H9 (cell line): ENCODE results near the gene MYT1. TPM values are rescaled to one million over a fixed set of nuclear protein-coding genes. Genes with fewer than 3 reads are reported as not detected.

Experiments
- DNase-seq: peaks from one replicate; pipeline ENCODE4 v3.0.0-alpha.2; 2017
- H2AFZ ChIP-seq: one replicate; pipeline ENCODE4 v1.6.1; 2013; ENCODE audit warnings: mild to moderate bottlenecking, low read length, control low read depth, moderate library complexity
- H2AK5ac ChIP-seq: 2 replicates; pipeline ENCODE4 v1.6.1; 2013; ENCODE audit warnings: low read length, control low read depth, mixed read lengths; ENCODE audit not compliant: insufficient read length
- H2BK120ac ChIP-seq: one replicate; pipeline ENCODE4 v1.6.1; 2013; ENCODE audit warnings: low read depth, mild to moderate bottlenecking, low read length, control low read depth, inconsistent platforms; ENCODE audit not compliant: poor library complexity, severe bottlenecking
- H2BK12ac ChIP-seq: 2 replicates; pipeline ENCODE4 v1.6.1; 2013; ENCODE audit warnings: low read length, control low read depth, mixed read lengths, low read depth; ENCODE audit not compliant: insufficient read length
- H2BK15ac ChIP-seq: 2 replicates; pipeline ENCODE4 v1.6.1; 2013; ENCODE audit warnings: low read depth, low read length, control low read depth
- H2BK20ac ChIP-seq: one replicate; pipeline ENCODE4 v1.6.1; 2013; ENCODE audit warnings: low read depth, mild to moderate bottlenecking, low read length, control low read depth, inconsistent platforms; ENCODE audit not compliant: poor library complexity, severe bottlenecking
- H2BK5ac ChIP-seq: 2 replicates; pipeline ENCODE4 v1.6.1; 2013; ENCODE audit warnings: low read length, control low read depth, mixed read lengths; ENCODE audit not compliant: insufficient read length
- H3K14ac ChIP-seq: 2 replicates; pipeline ENCODE4 v1.6.1; 2013; ENCODE audit warnings: low read length, control low read depth; ENCODE audit not compliant: insufficient read depth
- H3K18ac ChIP-seq: 2 replicates; pipeline ENCODE4 v1.6.1; 2013; ENCODE audit warnings: low read depth, mild to moderate bottlenecking, mixed read lengths, low read length, control low read depth; ENCODE audit not compliant: insufficient read length
- H3K23ac ChIP-seq: 2 replicates; pipeline ENCODE4 v1.6.1; 2013; ENCODE audit warnings: low read length, control low read depth, mixed read lengths, low read depth; ENCODE audit not compliant: insufficient read length
- H3K23me2 ChIP-seq: 2 replicates; pipeline ENCODE4 v1.6.1; 2013; ENCODE audit warnings: low read depth, mild to moderate bottlenecking, mixed read lengths, low read length, control low read depth; ENCODE audit not compliant: insufficient read length, poor library complexity, severe bottlenecking
- H3K27ac ChIP-seq: 2 replicates; pipeline ENCODE4 v1.5.1; 2013; ENCODE audit warnings: low read length, control low read depth, mixed read lengths, low read depth; ENCODE audit not compliant: insufficient read length
- H3K27me3 ChIP-seq: 2 replicates; pipeline ENCODE4 v1.6.1; 2013; ENCODE audit warnings: low read length, control low read depth, inconsistent platforms; ENCODE audit not compliant: insufficient read depth
- H3K4ac ChIP-seq: 2 replicates; pipeline ENCODE4 v1.6.1; 2013; ENCODE audit warnings: low read depth, mild to moderate bottlenecking, control low read depth, inconsistent platforms, low read length, moderate library complexity
- H3K4me1 ChIP-seq: 2 replicates; pipeline ENCODE4 v1.6.1; 2013; ENCODE audit warnings: low read length, control low read depth, inconsistent platforms; ENCODE audit not compliant: insufficient read depth
- H3K4me2 ChIP-seq: 2 replicates; pipeline ENCODE4 v1.6.1; 2013; ENCODE audit warnings: low read length, control low read depth, mixed read lengths; ENCODE audit not compliant: insufficient read length, insufficient read depth
- H3K56ac ChIP-seq: 2 replicates; pipeline ENCODE4 v1.6.1; 2013; ENCODE audit warnings: low read depth, mild to moderate bottlenecking, mixed read lengths, low read length, control low read depth; ENCODE audit not compliant: insufficient read length
- H3K79me1 ChIP-seq: 2 replicates; pipeline ENCODE4 v1.6.1; 2013; ENCODE audit warnings: low read depth, mild to moderate bottlenecking, moderate library complexity, low read length, control low read depth, inconsistent platforms; ENCODE audit not compliant: insufficient read depth, poor library complexity, severe bottlenecking
- H3K79me2 ChIP-seq: 2 replicates; pipeline ENCODE4 v1.6.1; 2013; ENCODE audit warnings: low read length, control low read depth, inconsistent platforms; ENCODE audit not compliant: insufficient read depth
- H3K9ac ChIP-seq: 2 replicates; pipeline ENCODE4 v1.6.1; 2013; ENCODE audit warnings: low read length, control low read depth, mixed read lengths; ENCODE audit not compliant: insufficient read length; ENCODE audit errors: extremely low read depth
- H3K9me3 ChIP-seq: one replicate; pipeline ENCODE4 v1.6.1; 2013; ENCODE audit warnings: low read depth, low read length, inconsistent platforms; ENCODE audit not compliant: control insufficient read depth
- H3T11ph ChIP-seq: one replicate; pipeline ENCODE4 v1.6.1; 2013; ENCODE audit warnings: mild to moderate bottlenecking, low read length, control low read depth, inconsistent platforms
- H4K20me1 ChIP-seq: one replicate; pipeline ENCODE4 v1.6.1; 2013; ENCODE audit not compliant: control insufficient read depth, insufficient read length, insufficient read depth
- H4K5ac ChIP-seq: 2 replicates; pipeline ENCODE4 v1.6.1; 2013; ENCODE audit warnings: low read depth, mild to moderate bottlenecking, mixed read lengths, low read length, control low read depth; ENCODE audit not compliant: insufficient read length
- H4K8ac ChIP-seq: replicated peaks from 2 replicates; pipeline ENCODE4 v1.6.1; 2013; ENCODE audit warnings: low read length, control low read depth, mixed read lengths, low read depth; ENCODE audit not compliant: insufficient read length
- H4K91ac ChIP-seq: 2 replicates; pipeline ENCODE4 v1.6.1; 2013; ENCODE audit warnings: low read depth, mild to moderate bottlenecking, moderate library complexity, mixed read lengths, low read length, control low read depth; ENCODE audit not compliant: insufficient read length
- H3K27ac Mint-ChIP-seq, 3 experiments: 2 replicates in 2 of 3; 3 replicates in 1 of 3; pipeline ENCODE4 v1.8.0; 2020 to 2021; ENCODE audit warnings: mixed read lengths in 3 of 3, mild to moderate bottlenecking in 1 of 3, moderate library complexity in 1 of 3
- H3K27me3 Mint-ChIP-seq: 2 replicates; pipeline ENCODE4 v1.8.0; 2021; ENCODE audit warnings: low read depth, mild to moderate bottlenecking, moderate library complexity, mixed read lengths
- H3K36me3 Mint-ChIP-seq, 3 experiments: 2 replicates in 2 of 3; 3 replicates in 1 of 3; pipeline ENCODE4 v1.8.0; 2020 to 2021; ENCODE audit warnings: low read depth in 3 of 3, mixed read lengths in 3 of 3; ENCODE audit not compliant: insufficient read depth in 1 of 3
- H3K4me1 Mint-ChIP-seq, 2 experiments: 2 replicates each; pipeline ENCODE4 v1.8.0; 2020; ENCODE audit warnings: mixed read lengths in 2 of 2
- H3K4me3 Mint-ChIP-seq, 2 experiments: 2 replicates in 1 of 2; 3 replicates in 1 of 2; pipeline ENCODE4 v1.8.0; 2020 to 2021; ENCODE audit warnings: mild to moderate bottlenecking in 2 of 2, mixed read lengths in 2 of 2, moderate library complexity in 1 of 2
- H3K9me3 Mint-ChIP-seq, 2 experiments: 2 replicates in 1 of 2; 3 replicates in 1 of 2; pipeline ENCODE4 v1.8.0; 2020; ENCODE audit warnings: mild to moderate bottlenecking in 2 of 2, mixed read lengths in 2 of 2, moderate library complexity in 1 of 2
- WGBS: extraction: QIAGEN DNeasy Blood & Tissue Kit; methylation state at CpG from one replicate; pipeline ENCODE4 v1.1.7; 2013; ENCODE audit warnings: missing lambda C conversion rate, low lambda C conversion rate, mixed read lengths; ENCODE audit not compliant: insufficient read length; ENCODE audit errors: extremely low coverage; 5-methylcytosine and 5-hydroxymethylcytosine counted together
- total RNA-seq: library from RNA; stranded (reverse); gene quantifications from 2 replicates; pipeline ENCODE4 v1.2.1, GENCODE V29; 2021
- TF ChIP-seq, protein P1 (sequence below): fragments of 200-600 bp; sonication (generic); conservative IDR thresholded peaks from 3 replicates; pipeline ENCODE4 v1.8.0; 2021; ENCODE audit warnings: antibody characterized with exemption, mild to moderate bottlenecking

The MYT1 gene
- total RNA-seq, 1 experiment from 2014 or later = 0.79 TPM

DNA sequence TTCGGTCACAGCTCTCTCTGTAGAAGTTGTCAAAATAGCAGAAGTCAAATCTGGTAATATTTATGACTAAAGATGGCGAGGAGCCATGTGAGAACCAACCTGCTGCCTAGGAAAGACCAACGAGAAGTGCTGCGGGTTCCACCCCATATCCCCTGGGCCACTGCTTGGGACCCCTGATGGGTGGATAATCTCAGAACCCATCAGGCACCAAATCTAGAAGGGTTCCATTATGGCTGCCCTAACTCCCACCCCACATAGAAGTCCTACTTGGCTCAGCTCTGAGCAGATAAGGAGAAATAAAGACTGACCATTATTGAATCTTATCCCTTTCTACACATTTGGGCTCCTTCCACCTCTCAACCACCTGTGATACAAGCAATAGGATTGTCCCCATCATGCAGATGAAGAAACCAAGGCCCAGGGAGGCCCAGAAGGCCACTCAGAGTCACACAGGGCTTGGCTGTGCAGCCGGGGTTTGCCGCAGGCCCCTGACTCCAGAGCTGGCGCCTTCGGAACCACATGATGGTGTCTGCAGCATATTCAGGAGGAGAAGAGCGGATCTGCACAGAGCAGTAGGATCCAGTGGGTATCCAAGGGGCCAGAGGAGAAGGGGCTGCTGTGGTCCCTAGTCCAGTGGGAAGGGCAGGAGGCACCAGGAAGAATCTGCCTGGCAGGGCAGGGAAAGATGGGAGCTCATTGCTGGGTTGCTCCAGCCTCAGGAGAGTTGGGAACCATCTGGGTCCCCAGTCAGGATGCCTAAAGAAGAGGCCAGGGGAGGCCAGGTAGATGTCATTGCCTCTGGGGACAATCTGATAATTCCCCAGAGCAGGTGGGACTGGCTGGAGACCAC is 81.7 kb downstream of the MYT1 start:
- Histone ChIP-seq H3K4me1 (no peaks in the 10 kb centered on the region), H4K8ac (no peak overlapping the region), H4K91ac (no peak overlapping the region), H3K79me1 (no peaks in the 10 kb centered on the region), H3K79me2 (no peaks in the 10 kb centered on the region), H2BK120ac (no peak overlapping the region), H4K5ac (no peak overlapping the region), H3K9ac (no peak overlapping the region), H2BK20ac (no peak overlapping the region), H2BK5ac (no peak overlapping the region), H2BK12ac (no peak overlapping the region), H3K14ac (no peak overlapping the region; the same call in 1 of the 2 replicates), H3K18ac (no peak overlapping the region), H2AK5ac (no peak overlapping the region), H3K4ac (no peak overlapping the region), H3K23ac (no peak overlapping the region), H3K4me2 (no peak overlapping the region), H3K27me3 (no peaks in the 10 kb centered on the region), H3K56ac (no peak overlapping the region), H2AFZ (no peak overlapping the region), H4K20me1 (no peaks in the 10 kb centered on the region), H3K9me3 (no peaks in the 10 kb centered on the region), H2BK15ac (no peak overlapping the region), H3K27ac (no peak overlapping the region), H3K23me2 (no peaks in the 10 kb centered on the region), H3T11ph (no peak overlapping the region)
- Mint-ChIP-seq H3K27me3 (peaks cover 41% of the 10 kb centered on the region), H3K9me3 (no peaks in the 10 kb centered on the region; a peak in 1 of 5 replicates), H3K4me1 (peaks cover 0 to 4% of the 10 kb centered on the region in 2 experiments; a peak in 1 of 4 replicates), H3K36me3 (peaks cover 0 to 2% (median 0%) of the 10 kb centered on the region in 3 experiments; a peak in 2 of 7 replicates), H3K4me3 (no peak overlapping the region), H3K27ac (no peak overlapping the region; a peak in 1 of 7 replicates)
- TF ChIP-seq, protein P1, sequence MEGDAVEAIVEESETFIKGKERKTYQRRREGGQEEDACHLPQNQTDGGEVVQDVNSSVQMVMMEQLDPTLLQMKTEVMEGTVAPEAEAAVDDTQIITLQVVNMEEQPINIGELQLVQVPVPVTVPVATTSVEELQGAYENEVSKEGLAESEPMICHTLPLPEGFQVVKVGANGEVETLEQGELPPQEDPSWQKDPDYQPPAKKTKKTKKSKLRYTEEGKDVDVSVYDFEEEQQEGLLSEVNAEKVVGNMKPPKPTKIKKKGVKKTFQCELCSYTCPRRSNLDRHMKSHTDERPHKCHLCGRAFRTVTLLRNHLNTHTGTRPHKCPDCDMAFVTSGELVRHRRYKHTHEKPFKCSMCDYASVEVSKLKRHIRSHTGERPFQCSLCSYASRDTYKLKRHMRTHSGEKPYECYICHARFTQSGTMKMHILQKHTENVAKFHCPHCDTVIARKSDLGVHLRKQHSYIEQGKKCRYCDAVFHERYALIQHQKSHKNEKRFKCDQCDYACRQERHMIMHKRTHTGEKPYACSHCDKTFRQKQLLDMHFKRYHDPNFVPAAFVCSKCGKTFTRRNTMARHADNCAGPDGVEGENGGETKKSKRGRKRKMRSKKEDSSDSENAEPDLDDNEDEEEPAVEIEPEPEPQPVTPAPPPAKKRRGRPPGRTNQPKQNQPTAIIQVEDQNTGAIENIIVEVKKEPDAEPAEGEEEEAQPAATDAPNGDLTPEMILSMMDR = no peak
- peak; percentile 11 for DNase-seq
- no CpG with 5 or more reads among the region's 9 CpGs for WGBS
